SK-N-SH (cell line): ENCODE data around the gene RGL1. TPM values are rescaled to one million over a fixed set of nuclear protein-coding genes. Genes with fewer than 3 reads are reported as not detected.

Source experiments
- CTCF ChIA-PET: fragments of 300-600, 350-600 bp; formaldehyde crosslinking; extraction: SDS; loops from one replicate; lab custom pipeline; 2021; lab: Yijun Ruan, JAX
- POLR2A ChIA-PET: fragments of 350-600 bp; sonication (Branson Sonifier 250); formaldehyde crosslinking; extraction: SDS; loops from one replicate; lab custom pipeline; 2020; ENCODE audit warnings: antibody characterized with exemption, inconsistent platforms; lab: Yijun Ruan, JAX
- DNase-seq: peaks from one replicate; pipeline ENCODE4 v3.0.0; 2012
- H2AFZ ChIP-seq: fragments of 200-600 bp; sonication (generic); 2 replicates; pipeline ENCODE4 v1.8.1; 2016; ENCODE audit warnings: antibody characterized with exemption, mild to moderate bottlenecking, low read depth
- H3F3A ChIP-seq: fragments of 200-600 bp; sonication (generic); replicated peaks from 2 replicates; pipeline ENCODE3; 2016; ENCODE audit warnings: antibody characterized with exemption, mild to moderate bottlenecking; ENCODE audit not compliant: insufficient read depth
- H3K27ac ChIP-seq, 2 experiments: fragments of 200-500 bp in 1 of 2; fragments of 200-600 bp in 1 of 2; sonication (Bioruptor generic) in 1 of 2; sonication (generic), shearing (Covaris generic) in 1 of 2; 2 replicates each; pipeline versions ENCODE4 v1.5.1 to v1.6.1; 2014 to 2016; ENCODE audit warnings: low read depth in 2 of 2, inconsistent platforms in 1 of 2, low read length in 1 of 2, mild to moderate bottlenecking in 1 of 2, mixed read lengths in 1 of 2
- H3K27me3 ChIP-seq: fragments of 200-600 bp; sonication (generic), shearing (Covaris generic); 2 replicates; pipeline ENCODE4 v1.6.1; 2016; ENCODE audit warnings: mixed run types; ENCODE audit not compliant: insufficient read depth
- H3K36me3 ChIP-seq, 2 experiments: fragments of 200-500 bp in 1 of 2; fragments of 200-600 bp in 1 of 2; sonication (Bioruptor generic) in 1 of 2; sonication (generic) in 1 of 2; replicated peaks in 1 of 2; 2 replicates each; pipeline versions ENCODE3 to v1.5.1; 2014 to 2016; ENCODE audit warnings: low read length in 1 of 2, mild to moderate bottlenecking in 1 of 2; ENCODE audit not compliant: insufficient read depth in 2 of 2, control insufficient read depth in 1 of 2
- H3K4me1 ChIP-seq, 2 experiments: fragments of 200-500 bp in 1 of 2; fragments of 200-600 bp in 1 of 2; sonication (Bioruptor generic) in 1 of 2; sonication (generic), shearing (Covaris generic) in 1 of 2; 2 replicates each; pipeline versions ENCODE4 v1.5.1 to v1.6.1; 2014 to 2016; ENCODE audit warnings: low read depth in 1 of 2, low read length in 1 of 2, mixed run types in 1 of 2; ENCODE audit not compliant: insufficient read depth in 2 of 2, control insufficient read depth in 1 of 2
- H3K4me2 ChIP-seq: fragments of 200-600 bp; sonication (generic), shearing (Covaris generic); 2 replicates; pipeline ENCODE4 v1.6.1; 2017; ENCODE audit warnings: mixed run types
- H3K4me3 ChIP-seq, 2 experiments: fragments of 200-500 bp in 1 of 2; fragments of 200-600 bp in 1 of 2; sonication (Bioruptor generic) in 1 of 2; sonication (generic), shearing (Covaris generic) in 1 of 2; 2 replicates each; pipeline versions ENCODE4 v1.5.1 to v1.8.1; 2014 to 2016; ENCODE audit warnings: low read depth in 2 of 2, inconsistent platforms in 1 of 2, low read length in 1 of 2, mild to moderate bottlenecking in 1 of 2, mixed read lengths in 1 of 2, moderate library complexity in 1 of 2
- H3K79me2 ChIP-seq: fragments of 200-600 bp; sonication (generic); 2 replicates; pipeline ENCODE4 v1.8.1; 2017; ENCODE audit warnings: mild to moderate bottlenecking; ENCODE audit not compliant: insufficient read depth
- H3K9ac ChIP-seq: fragments of 200-600 bp; sonication (generic); 2 replicates; pipeline ENCODE4 v1.6.1; 2017; ENCODE audit warnings: mixed run types
- H3K9me2 ChIP-seq: fragments of 200-600 bp; sonication (generic); 2 replicates; pipeline ENCODE4 v1.6.1; 2017; ENCODE audit warnings: mixed run types
- H3K9me3 ChIP-seq: fragments of 200-600 bp; sonication (generic); 2 replicates; pipeline ENCODE4 v1.6.1; 2017; ENCODE audit warnings: mixed run types, mild to moderate bottlenecking, moderate library complexity
- H4K20me1 ChIP-seq: fragments of 200-600 bp; sonication (generic); 2 replicates; pipeline ENCODE4 v1.6.1; 2017; ENCODE audit warnings: mild to moderate bottlenecking, mixed run types; ENCODE audit not compliant: insufficient read depth
- CHD2 ChIP-seq: fragments of 150-350 bp; IDR thresholded peaks from 2 replicates; pipeline ENCODE4 v1.6.1; 2018; ENCODE audit warnings: low read length; ENCODE audit not compliant: partially characterized antibody
- ELF1 ChIP-seq: IDR thresholded peaks from 2 replicates; pipeline ENCODE4 v1.4.0; 2012
- GABPA ChIP-seq: IDR thresholded peaks from 2 replicates; pipeline ENCODE4 v1.4.0; 2012; ENCODE audit warnings: low read depth, mild to moderate bottlenecking
- GATA2 ChIP-seq: sonication (generic); formaldehyde crosslinking; IDR thresholded peaks from 2 replicates; pipeline ENCODE4 v1.5.0; 2020; ENCODE audit warnings: mild to moderate bottlenecking, missing genetic modification reagents
- JUND ChIP-seq: IDR thresholded peaks from 2 replicates; pipeline ENCODE4 v1.4.0; 2012
- MXI1 ChIP-seq: IDR thresholded peaks from 2 replicates; pipeline ENCODE4 v1.6.1; 2012; ENCODE audit warnings: mild to moderate bottlenecking, low read depth, low read length, improper control_type of control experiment
- NRF1 ChIP-seq: IDR thresholded peaks from 2 replicates; pipeline ENCODE4 v1.6.1; 2012; ENCODE audit warnings: low read depth, mild to moderate bottlenecking, low read length
- RXRA ChIP-seq: IDR thresholded peaks from 2 replicates; pipeline ENCODE4 v1.4.0; 2012; ENCODE audit warnings: low read depth, mild to moderate bottlenecking, borderline replicate concordance
- SMC3 ChIP-seq: IDR thresholded peaks from 2 replicates; pipeline ENCODE4 v1.6.1; 2012; ENCODE audit warnings: low read depth, low read length, improper control_type of control experiment
- TEAD4 ChIP-seq: IDR thresholded peaks from 2 replicates; pipeline ENCODE4 v1.4.0; 2012; ENCODE audit warnings: mild to moderate bottlenecking, borderline replicate concordance; ENCODE audit not compliant: insufficient read depth
- USF1 ChIP-seq: IDR thresholded peaks from 2 replicates; pipeline ENCODE4 v1.4.0; 2012; ENCODE audit warnings: low read depth, borderline replicate concordance
- ZBTB33 ChIP-seq: IDR thresholded peaks from 2 replicates; pipeline ENCODE4 v1.4.0; 2012; ENCODE audit warnings: low read depth, borderline replicate concordance
- WGBS: methylation state at CpG from one replicate; pipeline ENCODE4 v1.1.6; 2017; ENCODE audit warnings: low lambda C conversion rate; 5-methylcytosine and 5-hydroxymethylcytosine counted together
- polyA plus RNA-seq, 3 experiments: library from polyadenylated mRNA; depleted of rRNA; stranded (reverse); fragments of >200 nt; gene quantifications; 2 replicates each; pipeline ENCODE4 v1.2.3, GENCODE V29; 2012

Gene RGL1
- polyA plus RNA-seq, 1 of the 3 experiments (the other 2 are of a cell fraction) = 8.3 TPM

- no peak overlapping the region for H2AFZ ChIP-seq
- no peak for DNase-seq
- H3K36me3 ChIP-seq = peaks cover 22 to 84% of the 10 kb centered on the region in 2 experiments
- TF ChIP-seq SMC3 = no peak
- TF ChIP-seq NRF1 = no peak
- TF ChIP-seq ELF1 = no peak
- TF ChIP-seq CHD2 = no peak
- no peak for TF ChIP-seq GATA2
- no peak for TF ChIP-seq JUND
- TF ChIP-seq USF1 = no peak
- TF ChIP-seq MXI1 = no peak
- TF ChIP-seq GABPA = no peak
- no peak for TF ChIP-seq RXRA
- TF ChIP-seq TEAD4 = no peak
- peaks cover 1 to 11% of the 10 kb centered on the region in 2 experiments; a peak in 3 of 4 replicates for H3K4me1 ChIP-seq
- no peaks in the 10 kb centered on the region for H3K79me2 ChIP-seq
- H3K9ac ChIP-seq = no peak overlapping the region
- no peak overlapping the region for H3K4me3 ChIP-seq
- H3K4me2 ChIP-seq = no peak overlapping the region
- H3K9me2 ChIP-seq = no peaks in the 10 kb centered on the region
- H4K20me1 ChIP-seq = no peaks in the 10 kb centered on the region
- H3K27ac ChIP-seq = no peak overlapping the region
- H3K9me3 ChIP-seq = no peaks in the 10 kb centered on the region
- H3F3A ChIP-seq = no peaks in the 10 kb centered on the region
- H3K27me3 ChIP-seq = no peaks in the 10 kb centered on the region
- WGBS = 93% methylated on average over 7 of the region's 7 CpGs
- ChIA-PET CTCF (interaction anchor here (1.2 to 2.7 kb wide), 2 partner anchors 254 to 754 kb away, joined by 3 to 14 read pairs; no protein-coding TSS in a partner anchor), POLR2A (no interaction called here)
These were observed 104.8 kb downstream of the RGL1 start for GRCh38 chr1:183909672-183910071.

GRCh38 chr1:183910845-183911244 is 105.9 kb downstream of the RGL1 start:
- 84% methylated on average over 4 of the region's 4 CpGs for WGBS
- Histone ChIP-seq H3K9ac (no peak overlapping the region), H4K20me1 (no peaks in the 10 kb centered on the region), H3K4me1 (peaks cover 12 to 23% of the 10 kb centered on the region in 2 experiments), H3K27ac (no peak overlapping the region; a peak in 1 of 4 replicates), H3K4me2 (no peak overlapping the region), H3K36me3 (peaks cover 16 to 79% of the 10 kb centered on the region in 2 experiments), H3K27me3 (no peaks in the 10 kb centered on the region), H3F3A (no peaks in the 10 kb centered on the region), H3K4me3 (no peak overlapping the region), H3K9me3 (no peaks in the 10 kb centered on the region), H3K9me2 (no peaks in the 10 kb centered on the region), H2AFZ (no peak overlapping the region), H3K79me2 (no peaks in the 10 kb centered on the region)
- CTCF ChIA-PET = interaction anchor here (1.3 kb wide), 1 partner anchor 255 kb away, joined by 4 read pairs; no protein-coding TSS in a partner anchor
- POLR2A ChIA-PET = interaction anchor here (0.6 kb wide), 1 partner anchor 9 kb away, joined by 5 read pairs; no protein-coding TSS in a partner anchor
- TF ChIP-seq ZBTB33 = no peak
- no peak for DNase-seq
